Left lung (tissue), 10 donors: Measurements from ENCODE around the gene CSRNP3. TPM values are rescaled to one million over a fixed set of nuclear protein-coding genes. Genes with fewer than 3 reads are reported as not detected.

ENCODE experiments used
- ATAC-seq: fragments of 200-7000 bp; cut with Tn5 transposase; one replicate; pipeline ENCODE4 v1.9.1; 2020; ENCODE audit warnings: moderate library complexity
- DNase-seq, 4 donors: peaks; one replicate each; pipeline ENCODE4 v3.0.0-alpha.2; 2013 to 2020
- H3K27ac ChIP-seq, 2 donors: fragments of 200-600 bp; sonication (generic) in 1 of 2; one replicate each; pipeline versions ENCODE4 v1.5.0 to v1.8.0; 2020 to 2021
- H3K27me3 ChIP-seq, 2 donors: fragments of 200-600 bp; sonication (generic) in 1 of 2; one replicate each; pipeline versions ENCODE4 v1.5.0 to v1.8.0; 2020 to 2021
- H3K36me3 ChIP-seq, 2 donors: fragments of 200-600 bp; sonication (generic) in 1 of 2; one replicate each; pipeline versions ENCODE4 v1.5.0 to v1.8.0; 2020 to 2021
- H3K4me1 ChIP-seq, 2 donors: fragments of 200-600 bp; one replicate each; pipeline ENCODE4 v1.8.0; 2021
- H3K4me3 ChIP-seq, 2 donors: fragments of 200-600 bp; sonication (generic) in 1 of 2; one replicate each; pipeline versions ENCODE4 v1.5.0 to v1.8.0; 2020 to 2021; ENCODE audit warnings: mild to moderate bottlenecking in 1 of 2
- H3K9me3 ChIP-seq, 2 donors: fragments of 200-600 bp; sonication (generic) in 1 of 2; one replicate each; pipeline versions ENCODE4 v1.5.0 to v1.8.0; 2020 to 2021
- intact Hi-C, 2 donors: fragments of 100-400 bp; cut with DNase I; formaldehyde crosslinking; loops; one replicate each; pipeline versions ENCODE4 v1.11.2 to v1.14.2; 2022
- polyA plus RNA-seq, 6 donors: library from polyadenylated mRNA; unstranded; fragments of 120-200 nt; gene quantifications; one replicate each; pipeline ENCODE4 v1.2.1, GENCODE V29; 2013; ENCODE audit not compliant: insufficient read length in 6 of 6
- total RNA-seq, 2 donors: library from RNA; stranded (reverse); fragmentation: NEBNext Ultra II Directional; extraction: Animal tissue kit (Norgen Biotek cat#: 25700); gene quantifications; one replicate each; pipeline ENCODE4 v1.2.1, GENCODE V29; 2021
- TF ChIP-seq, protein P1 (sequence below), 2 donors: fragments of 200-600 bp; sonication (generic) in 1 of 2; IDR thresholded peaks; one replicate each; pipeline versions ENCODE4 v1.5.0 to v1.8.0; 2021; ENCODE audit warnings: antibody characterized with exemption in 2 of 2
- donor health status: DM: no; HTN: yes; CAD: no.
- donor health status: DM: no; HTN: no; CAD: no.

CSRNP3 gene
- total and polyA plus RNA-seq, 8 donors = 1.5 to 11.4 (median 8.3) TPM

DNA sequence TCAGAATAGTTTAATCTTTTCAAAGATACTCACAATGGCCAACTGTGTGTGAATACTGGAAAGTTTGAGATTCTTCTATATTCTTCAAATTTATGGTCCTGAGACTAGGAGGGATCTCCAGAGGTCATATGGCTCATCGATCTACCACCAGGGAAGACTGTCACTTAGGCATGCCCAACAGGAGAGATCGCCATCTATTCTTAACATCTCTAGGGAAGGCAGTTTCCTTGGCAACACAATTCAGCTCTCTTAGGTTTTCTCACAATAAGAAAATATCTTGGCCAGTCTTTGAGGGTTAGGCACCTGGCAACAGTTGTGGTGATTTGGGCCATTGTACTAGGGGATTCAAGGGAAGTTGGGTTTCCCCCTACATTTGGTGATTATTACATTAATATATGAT, 217.3 kb downstream of the CSRNP3 start:
- Histone ChIP-seq H3K4me3 (no peak overlapping the region), H3K27ac (no peak overlapping the region), H3K9me3 (no peaks in the 10 kb centered on the region), H3K27me3 (no peaks in the 10 kb centered on the region), H3K4me1 (peaks cover 0 to 7% of the 10 kb centered on the region in 2 donors), H3K36me3 (no peaks in the 10 kb centered on the region)
- DNase-seq (no peak), ATAC-seq (no peak)
- intact Hi-C loops = no loop called here
- TF ChIP-seq, protein P1, sequence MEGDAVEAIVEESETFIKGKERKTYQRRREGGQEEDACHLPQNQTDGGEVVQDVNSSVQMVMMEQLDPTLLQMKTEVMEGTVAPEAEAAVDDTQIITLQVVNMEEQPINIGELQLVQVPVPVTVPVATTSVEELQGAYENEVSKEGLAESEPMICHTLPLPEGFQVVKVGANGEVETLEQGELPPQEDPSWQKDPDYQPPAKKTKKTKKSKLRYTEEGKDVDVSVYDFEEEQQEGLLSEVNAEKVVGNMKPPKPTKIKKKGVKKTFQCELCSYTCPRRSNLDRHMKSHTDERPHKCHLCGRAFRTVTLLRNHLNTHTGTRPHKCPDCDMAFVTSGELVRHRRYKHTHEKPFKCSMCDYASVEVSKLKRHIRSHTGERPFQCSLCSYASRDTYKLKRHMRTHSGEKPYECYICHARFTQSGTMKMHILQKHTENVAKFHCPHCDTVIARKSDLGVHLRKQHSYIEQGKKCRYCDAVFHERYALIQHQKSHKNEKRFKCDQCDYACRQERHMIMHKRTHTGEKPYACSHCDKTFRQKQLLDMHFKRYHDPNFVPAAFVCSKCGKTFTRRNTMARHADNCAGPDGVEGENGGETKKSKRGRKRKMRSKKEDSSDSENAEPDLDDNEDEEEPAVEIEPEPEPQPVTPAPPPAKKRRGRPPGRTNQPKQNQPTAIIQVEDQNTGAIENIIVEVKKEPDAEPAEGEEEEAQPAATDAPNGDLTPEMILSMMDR (IDR thresholded peaks at IDR 0.05) = no peak

DNA sequence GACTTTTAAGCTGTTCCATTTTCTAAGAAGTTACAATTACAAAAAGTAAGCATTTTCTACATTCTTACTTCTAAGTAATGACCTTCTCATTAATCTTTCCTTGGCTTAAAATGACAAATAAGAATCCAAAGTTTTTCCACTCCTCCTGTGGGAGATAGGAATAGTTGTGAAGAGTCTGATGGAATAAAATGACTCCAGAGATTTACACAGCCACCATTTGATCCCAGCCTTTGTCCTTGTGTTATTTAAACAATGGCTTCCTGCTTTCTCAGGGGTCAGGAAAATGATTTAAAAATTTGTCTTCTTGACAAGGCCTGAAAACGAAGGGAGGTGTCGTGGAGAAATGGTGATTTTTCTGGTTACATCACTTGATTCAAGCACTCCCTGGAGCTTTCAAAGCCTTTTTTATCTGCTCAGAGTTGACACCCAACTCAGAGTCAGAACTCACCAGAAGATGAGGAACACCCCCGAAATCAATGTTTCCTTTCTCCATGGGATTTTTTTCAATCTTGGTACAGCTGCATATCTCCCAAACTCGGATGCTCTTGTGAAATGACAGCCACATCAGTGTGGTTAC, 218.0 kb downstream of the CSRNP3 start:
- Histone ChIP-seq H3K4me1 (peaks cover 0 to 4% of the 10 kb centered on the region in 2 donors), H3K27me3 (no peaks in the 10 kb centered on the region), H3K36me3 (no peaks in the 10 kb centered on the region), H3K9me3 (no peaks in the 10 kb centered on the region), H3K27ac (no peak overlapping the region), H3K4me3 (no peak overlapping the region)
- TF ChIP-seq, protein P1 (IDR thresholded peaks at IDR 0.05) = no peak
- DNase-seq = no peak
- no peak for ATAC-seq
- intact Hi-C loops = no loop called here

DNA sequence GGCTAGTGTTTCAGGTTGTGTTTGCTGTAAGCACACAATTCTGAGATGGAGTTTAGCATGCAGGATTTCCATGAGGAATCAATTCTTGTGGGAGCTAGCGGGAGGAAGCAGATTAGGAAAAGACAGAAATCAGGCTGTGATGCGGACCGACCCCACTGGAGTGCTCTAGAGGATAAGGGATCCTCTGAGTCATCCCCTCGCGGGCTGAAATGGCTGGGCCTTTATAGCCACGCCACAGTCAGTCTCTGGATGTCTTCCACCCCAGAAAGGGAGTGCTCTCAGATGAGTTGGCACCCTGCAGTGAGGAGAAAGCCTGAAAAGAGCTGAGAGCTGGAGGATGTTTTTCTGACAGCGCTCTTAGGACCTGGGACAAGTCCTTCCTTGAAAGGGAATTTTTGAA, 222.1 kb downstream of the CSRNP3 start:
- DNase-seq = no peak
- ATAC-seq = no peak
- H3K4me1 ChIP-seq = no peaks in the 10 kb centered on the region
- H3K27ac ChIP-seq = no peak overlapping the region
- no peaks in the 10 kb centered on the region for H3K36me3 ChIP-seq
- no peaks in the 10 kb centered on the region for H3K27me3 ChIP-seq
- no peaks in the 10 kb centered on the region for H3K9me3 ChIP-seq
- TF ChIP-seq, protein P1 (IDR thresholded peaks at IDR 0.05) = no peak
- intact Hi-C loops = no loop called here
- H3K4me3 ChIP-seq = no peak overlapping the region

DNA sequence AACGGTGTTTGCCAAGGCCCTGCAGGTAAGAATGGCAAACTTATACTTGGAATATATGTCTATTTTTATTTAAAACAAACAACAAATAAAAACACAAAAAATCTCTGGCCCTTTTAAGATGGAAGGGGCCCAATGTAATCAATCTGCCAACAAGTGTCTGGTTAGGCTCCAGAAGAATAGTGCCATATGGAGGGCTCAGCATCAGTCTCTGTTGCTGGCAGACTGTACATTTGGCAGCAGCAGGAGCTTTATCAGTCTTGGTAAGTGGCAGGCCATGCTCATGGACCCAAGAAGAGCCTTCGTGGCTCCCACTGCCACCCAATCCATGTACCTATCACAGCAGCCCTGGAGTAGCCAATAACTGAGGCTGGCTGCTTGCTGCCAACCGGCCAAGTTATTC, 223.4 kb downstream of the CSRNP3 start:
- no peak for DNase-seq
- TF ChIP-seq, protein P1 (IDR thresholded peaks at IDR 0.05) = no peak
- Histone ChIP-seq H3K27me3 (no peaks in the 10 kb centered on the region), H3K9me3 (no peaks in the 10 kb centered on the region), H3K27ac (no peak overlapping the region), H3K4me3 (no peak overlapping the region), H3K4me1 (no peaks in the 10 kb centered on the region), H3K36me3 (no peaks in the 10 kb centered on the region)
- no peak for ATAC-seq
- intact Hi-C loops = no loop called here

DNA sequence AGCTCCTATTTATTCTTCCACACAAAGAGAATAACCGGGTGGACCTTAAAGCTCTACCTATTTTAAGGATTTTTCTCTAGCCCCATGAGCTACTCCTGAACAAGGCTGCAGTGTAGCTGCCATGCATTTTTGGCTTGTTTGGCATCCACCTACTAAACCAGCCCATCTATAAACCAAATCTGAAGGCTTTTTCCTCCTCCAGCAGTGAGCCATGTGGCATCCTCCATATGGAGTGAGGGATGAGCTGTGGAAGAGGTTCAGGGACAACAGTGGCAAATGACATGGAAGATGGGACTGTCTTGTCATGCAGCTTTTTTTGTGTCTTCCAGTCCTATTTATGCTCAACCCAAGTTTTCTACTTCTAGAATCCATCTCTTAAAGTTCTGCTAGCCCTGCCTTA, 224.3 kb downstream of the CSRNP3 start:
- Histone ChIP-seq H3K4me3 (no peak overlapping the region), H3K27ac (no peak overlapping the region), H3K36me3 (no peaks in the 10 kb centered on the region), H3K9me3 (no peaks in the 10 kb centered on the region), H3K4me1 (no peaks in the 10 kb centered on the region), H3K27me3 (no peaks in the 10 kb centered on the region)
- intact Hi-C loops = no loop called here
- TF ChIP-seq, protein P1 (IDR thresholded peaks at IDR 0.05) = no peak
- ATAC-seq (no peak), DNase-seq (no peak)
